NCI-H446 (cell line): ENCODE data around the gene SSUH2.

ENCODE experiments used
- DNase-seq, 2 experiments: peaks; one replicate each; lab custom pipeline; 2025; lab: John Stamatoyannopoulos, UW

Gene SSUH2

DNA sequence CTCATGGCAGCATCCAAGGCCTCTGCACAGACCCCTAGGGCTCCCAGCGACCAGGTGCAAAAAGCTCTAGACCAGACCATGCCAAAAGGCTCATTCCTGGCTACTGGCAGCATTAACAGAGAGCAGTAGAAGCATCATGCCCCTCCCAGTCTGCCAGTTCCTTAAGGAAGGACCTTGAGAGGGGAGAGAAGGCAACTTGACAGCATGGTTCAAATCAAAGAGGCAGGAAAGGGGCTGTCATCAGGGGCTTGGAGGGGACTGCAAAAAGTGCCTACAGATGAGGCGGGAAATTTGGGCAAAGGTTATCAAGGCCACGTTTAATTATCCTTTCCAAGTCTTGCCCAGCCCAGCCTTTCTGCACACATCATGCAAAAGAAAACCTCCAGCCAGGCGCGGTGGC, 64.7 kb downstream of the SSUH2 start:
- DNase-seq: no peak

DNA sequence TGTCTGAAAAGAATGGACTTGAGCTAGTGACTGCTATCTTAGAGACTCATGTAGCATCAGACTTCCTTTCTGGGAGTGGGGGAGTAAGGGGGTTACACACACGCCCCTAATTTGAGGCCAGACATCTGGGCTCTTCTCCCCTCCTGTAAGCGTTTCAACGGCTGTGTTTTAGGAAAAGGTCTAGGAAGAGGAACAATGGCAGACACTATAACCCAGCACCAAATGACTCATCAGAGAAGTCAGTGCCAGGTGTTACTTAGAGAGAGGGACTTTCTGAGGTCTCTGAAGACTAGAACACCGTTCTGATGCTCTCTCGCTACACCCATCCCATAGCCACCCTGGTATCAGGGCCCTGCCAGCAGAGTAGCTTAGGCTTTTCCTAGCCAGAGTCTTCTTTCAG, 65.5 kb downstream of the SSUH2 start:
- no peak for DNase-seq

DNA sequence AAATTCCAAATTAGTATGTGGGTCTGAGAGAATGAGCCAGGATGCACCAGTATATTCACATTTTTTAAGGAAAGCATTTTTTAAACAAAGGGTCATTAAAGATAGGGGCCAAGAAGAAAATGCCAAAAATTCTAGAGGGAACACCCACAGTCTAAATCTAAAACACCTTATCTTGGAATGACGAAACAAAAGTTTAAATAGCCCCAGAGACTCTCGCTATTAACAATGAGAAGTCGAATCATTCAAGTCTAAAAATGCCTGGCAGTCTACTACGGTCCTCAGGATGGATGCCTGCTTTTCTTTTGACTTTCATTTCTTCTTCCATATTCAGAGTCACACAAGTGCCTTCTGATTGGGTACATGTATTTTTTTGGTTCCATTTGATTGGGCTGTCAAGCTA, 66.3 kb downstream of the SSUH2 start:
- DNase-seq: no peak

DNA sequence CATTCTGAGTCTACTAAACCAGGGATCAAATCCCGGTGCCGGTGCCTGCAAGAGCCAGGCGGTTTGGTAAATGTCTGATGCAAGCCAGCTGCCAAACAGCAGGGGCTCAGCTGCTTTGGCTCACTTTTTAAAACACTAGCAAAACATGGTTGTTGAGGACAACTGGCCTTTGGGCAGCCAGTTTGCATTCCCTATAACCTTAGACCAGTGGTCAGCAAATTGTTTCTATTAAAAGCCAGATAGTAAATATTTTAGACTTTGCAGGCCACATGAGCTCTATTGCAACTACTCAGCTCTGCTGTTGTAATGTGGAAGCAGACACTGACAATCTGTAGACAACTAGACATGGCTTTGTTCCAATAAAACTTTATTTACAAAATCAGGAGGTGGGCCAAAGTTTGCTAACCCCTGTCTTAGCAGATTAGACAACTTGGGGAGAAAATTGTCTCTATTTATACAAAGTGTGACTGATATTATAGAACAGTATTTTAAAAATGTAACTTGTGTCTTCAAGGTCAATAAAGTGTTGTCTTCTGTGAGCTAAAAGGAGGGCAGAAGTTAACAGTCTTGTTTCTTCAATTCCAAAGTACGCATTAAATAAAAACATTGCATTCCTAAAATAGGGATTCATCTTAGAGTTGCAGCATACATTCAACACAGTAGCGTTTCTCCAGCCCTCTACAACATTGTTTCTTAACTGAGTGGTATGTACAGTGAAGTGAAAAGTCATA, 67.6 kb downstream of the SSUH2 start:
- DNase-seq: no peak

DNA sequence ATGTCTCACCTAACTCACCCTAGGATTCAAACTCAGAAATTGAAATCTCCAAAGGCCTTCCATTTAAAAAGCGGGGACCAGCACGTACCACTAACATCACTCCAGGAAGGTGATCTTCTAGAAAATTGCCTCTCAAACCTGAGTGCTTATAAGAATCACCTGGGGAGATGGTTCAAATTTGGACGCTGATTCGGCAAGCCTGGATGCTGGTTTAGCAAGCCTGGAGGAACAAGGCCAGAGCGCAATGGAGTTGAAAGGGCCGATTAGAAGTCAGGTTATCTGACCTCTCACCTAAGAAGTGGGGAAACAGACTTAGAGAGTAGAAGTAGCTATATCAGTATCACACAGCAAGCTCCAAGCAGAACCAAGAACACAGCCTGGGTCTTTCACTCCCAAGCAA, 68.2 kb downstream of the SSUH2 start:
- no peak for DNase-seq

DNA sequence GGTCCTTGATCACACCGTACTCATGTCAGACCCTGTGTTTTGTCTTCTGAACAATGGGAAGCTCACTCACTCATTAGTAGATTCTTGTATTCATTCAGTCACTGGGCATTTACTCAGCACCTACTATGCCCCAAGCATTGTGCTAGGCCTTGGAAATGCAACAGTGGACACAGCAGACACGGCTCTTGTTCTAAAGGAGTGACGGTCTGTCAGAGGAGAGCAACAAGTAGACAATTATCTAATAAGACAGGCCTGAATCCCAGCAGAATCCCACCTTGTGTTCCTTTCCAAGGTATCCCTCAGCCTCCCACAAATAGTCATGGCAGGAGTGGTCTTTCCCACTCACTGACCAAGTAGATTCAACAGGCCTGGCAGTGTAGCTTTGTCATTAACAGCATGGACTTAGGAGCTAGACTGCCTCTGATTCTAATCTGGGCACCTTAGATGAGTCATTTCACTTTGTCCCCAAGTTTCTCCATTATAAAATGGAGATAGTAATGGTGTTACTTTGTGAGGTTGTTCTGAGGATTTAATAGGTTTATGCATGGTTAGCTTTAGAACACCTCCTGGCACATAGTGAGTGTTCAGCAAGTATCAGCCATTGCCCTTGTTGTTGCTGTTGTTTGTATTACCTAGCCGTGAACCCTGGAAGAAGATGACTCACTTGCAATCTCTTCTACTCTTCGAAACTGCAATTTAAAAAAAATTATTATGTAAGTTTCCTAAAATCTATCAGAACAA, 69.1 kb downstream of the SSUH2 start:
- no peak for DNase-seq

DNA sequence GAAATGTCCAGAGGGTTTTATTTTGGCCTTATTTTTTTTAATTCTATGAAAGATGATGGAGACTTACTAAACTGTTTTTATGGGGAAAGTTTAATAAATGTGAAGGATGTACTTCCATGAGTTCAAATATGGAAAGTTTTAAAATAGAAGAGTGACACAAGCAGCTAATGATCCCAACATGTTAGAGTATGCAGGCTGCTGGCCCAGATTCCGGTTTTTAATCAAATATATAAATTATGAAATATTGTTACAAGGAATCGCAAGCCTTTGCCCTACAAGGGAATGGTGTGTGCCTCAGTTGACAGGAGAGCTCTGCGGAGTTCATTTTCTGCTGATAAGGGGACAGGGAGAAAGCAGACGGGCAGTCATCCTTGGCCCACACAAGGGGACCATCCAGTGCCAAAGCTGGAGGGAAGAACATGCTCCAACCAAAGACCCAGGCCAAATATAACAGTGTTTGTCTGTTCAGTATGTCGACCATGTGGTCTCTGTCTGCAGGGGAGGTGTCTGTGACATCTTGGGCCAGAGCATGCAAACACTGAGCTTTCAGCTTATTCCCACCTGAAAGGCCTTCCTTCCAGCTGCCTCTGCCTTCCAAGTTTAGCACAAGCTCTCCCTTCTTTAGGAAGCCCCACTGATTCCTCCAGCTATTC, 69.8 kb downstream of the SSUH2 start:
- no peak for DNase-seq

DNA sequence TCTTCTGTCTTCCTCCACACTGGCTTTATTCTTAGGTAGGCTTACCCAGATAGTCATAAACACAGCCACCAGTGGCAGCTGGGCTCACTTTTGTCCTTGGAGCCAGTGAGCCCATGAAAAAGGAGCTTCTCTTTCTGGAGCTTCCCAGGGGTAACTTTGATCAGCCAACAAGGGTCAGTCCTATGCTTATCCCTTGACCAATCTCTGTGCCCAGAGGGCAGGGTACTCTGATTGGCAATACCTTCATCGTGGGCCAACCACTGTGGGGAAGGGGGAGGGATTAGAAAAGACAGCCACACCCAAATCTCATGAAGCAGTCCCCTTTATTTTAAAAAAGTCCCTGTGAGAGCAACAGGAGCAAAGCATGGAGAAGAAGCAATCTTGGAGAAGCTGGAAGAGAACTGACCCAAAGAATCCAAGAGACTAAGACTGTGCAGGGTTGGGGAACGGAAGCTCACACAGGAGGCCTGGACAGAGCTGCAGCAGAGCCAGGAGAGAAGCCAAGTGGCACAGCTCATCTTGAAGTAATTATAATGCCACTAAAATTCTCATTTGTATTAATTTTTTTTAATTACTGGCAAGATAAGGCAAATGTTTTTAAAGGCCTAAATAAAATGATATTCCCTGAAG, 70.4 kb downstream of the SSUH2 start:
- DNase-seq: no peak

DNA sequence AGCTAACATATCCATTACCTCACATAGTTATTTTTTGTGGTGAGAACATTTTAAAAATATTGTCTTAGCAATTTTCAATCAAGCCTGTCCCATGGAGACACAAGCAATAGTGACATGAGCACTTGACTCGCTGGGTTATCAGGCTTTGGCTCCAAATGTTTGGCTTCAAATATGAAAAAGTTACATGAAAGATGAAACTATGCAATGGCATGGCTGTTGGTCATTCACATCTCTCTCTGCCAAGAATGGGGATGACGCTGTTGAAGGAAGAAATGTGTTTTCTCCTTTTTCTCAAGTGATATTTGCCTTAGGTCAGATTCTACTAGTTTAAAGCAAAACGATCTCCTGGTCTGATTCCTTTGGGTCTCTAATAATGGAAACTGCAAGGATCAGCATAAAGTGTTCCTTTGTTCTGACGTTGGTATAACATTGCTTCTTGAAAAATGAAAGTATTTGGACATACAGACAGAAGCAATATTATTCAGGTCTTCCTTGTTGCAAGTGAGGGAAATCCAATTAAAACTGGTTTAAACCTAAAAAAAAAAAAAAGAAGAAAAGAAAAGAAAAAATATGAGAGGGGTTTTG, 71.2 kb downstream of the SSUH2 start:
- DNase-seq: no peak

DNA sequence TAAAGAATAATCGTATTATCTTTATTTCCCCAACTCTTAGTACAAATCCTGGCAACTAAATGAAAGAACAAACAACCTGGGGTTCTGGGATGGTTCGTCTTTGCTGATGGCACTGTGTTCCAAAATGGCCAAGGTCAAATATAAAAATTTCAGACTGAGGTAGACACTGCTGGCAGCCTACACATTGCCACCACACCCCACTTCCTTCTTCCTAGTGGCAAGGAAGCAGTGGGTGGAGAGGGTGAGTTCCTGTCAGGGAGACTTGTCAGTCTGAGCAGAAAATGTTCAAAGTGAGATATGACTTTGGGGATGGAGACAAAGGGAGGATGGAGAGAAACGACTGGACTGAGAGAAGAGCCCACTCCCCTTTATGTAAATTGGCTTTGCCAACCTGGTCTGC, 73.3 kb downstream of the SSUH2 start:
- no peak for DNase-seq
